H1 (cell line): Measurements from ENCODE around the gene BPIFB2. TPM values are rescaled to one million over a fixed set of nuclear protein-coding genes. Genes with fewer than 3 reads are reported as not detected.
A peak's percentile ranks its signal among the peaks of the same experiment; 100 is the strongest.

Experiments used
- CTCF ChIA-PET: fragments of 300-600 bp; sonication (Branson Sonifier 250); formaldehyde crosslinking; loops from one replicate; lab custom pipeline; 2021; ENCODE audit not compliant: partially characterized antibody; lab: Charles Lee
- POLR2A ChIA-PET: fragments of 300-600 bp; sonication (Branson Sonifier 250); formaldehyde crosslinking; loops from one replicate; lab custom pipeline; 2021; ENCODE audit warnings: inconsistent platforms; ENCODE audit not compliant: partially characterized antibody; lab: Charles Lee
- DNase-seq, 2 experiments: peaks; one replicate each; pipeline versions ENCODE4 v3.0.0 to v3.0.0-alpha.2; 2010 to 2022; ENCODE audit warnings: low spot score in 2 of 2, low read depth in 1 of 2, mixed read lengths in 1 of 2
- FAIRE-seq: peaks from 2 replicates; lab custom pipeline; 2011; peaks lifted over from hg19 to GRCh38; lab: Jason Lieb, UNC
- H2AFZ ChIP-seq: 2 replicates; pipeline ENCODE4 v1.8.1; 2012; ENCODE audit warnings: low read length, inconsistent platforms
- H2AK5ac ChIP-seq: 2 replicates; pipeline ENCODE4 v1.6.1; 2013; ENCODE audit warnings: low read depth, low read length
- H2BK120ac ChIP-seq: replicated peaks from 2 replicates; pipeline ENCODE3; 2013; ENCODE audit warnings: low read depth, low read length, inconsistent platforms
- H2BK12ac ChIP-seq: 2 replicates; pipeline ENCODE4 v1.6.1; 2013; ENCODE audit warnings: low read depth, low read length
- H2BK15ac ChIP-seq: 2 replicates; pipeline ENCODE4 v1.6.1; 2013; ENCODE audit warnings: low read length
- H2BK20ac ChIP-seq: 2 replicates; pipeline ENCODE4 v1.6.1; 2013; ENCODE audit warnings: low read length
- H2BK5ac ChIP-seq: 2 replicates; pipeline ENCODE4 v1.6.1; 2013; ENCODE audit warnings: low read depth, low read length
- H3K14ac ChIP-seq: 2 replicates; pipeline ENCODE4 v1.6.1; 2013; ENCODE audit warnings: inconsistent platforms; ENCODE audit not compliant: insufficient read length
- H3K18ac ChIP-seq: 2 replicates; pipeline ENCODE4 v1.6.1; 2013; ENCODE audit warnings: low read length; ENCODE audit errors: extremely low read depth
- H3K23ac ChIP-seq: 2 replicates; pipeline ENCODE4 v1.6.1; 2013; ENCODE audit warnings: inconsistent platforms; ENCODE audit not compliant: insufficient read length
- H3K23me2 ChIP-seq: 2 replicates; pipeline ENCODE4 v1.6.1; 2013; ENCODE audit warnings: low read depth, low read length
- H3K27ac ChIP-seq: 2 replicates; pipeline ENCODE4 v1.6.1; 2011; ENCODE audit warnings: low read depth, low read length, inconsistent platforms
- H3K27me3 ChIP-seq, 4 experiments: replicated peaks in 1 of 4; 1 replicate in 1 of 4; 2 replicates in 3 of 4; pipeline versions ENCODE4 v1.6.1 to v1.8.1; 2011 to 2013; ENCODE audit warnings: low read length in 3 of 4, mild to moderate bottlenecking in 3 of 4, inconsistent platforms in 2 of 4, mixed read lengths in 2 of 4, moderate library complexity in 1 of 4; ENCODE audit not compliant: control insufficient read depth in 3 of 4, insufficient read depth in 3 of 4; ENCODE audit errors: extremely low read depth in 1 of 4
- H3K36me3 ChIP-seq, 4 experiments: 2 replicates each; pipeline versions ENCODE4 v1.6.1 to v1.8.1; 2011 to 2013; ENCODE audit warnings: mild to moderate bottlenecking in 4 of 4, low read length in 3 of 4, moderate library complexity in 2 of 4, control low read depth in 1 of 4, inconsistent platforms in 1 of 4; ENCODE audit not compliant: insufficient read depth in 4 of 4, control insufficient read depth in 2 of 4
- H3K4ac ChIP-seq: replicated peaks from 2 replicates; pipeline ENCODE3; 2013; ENCODE audit warnings: low read length, low read depth, mixed read lengths, inconsistent platforms; ENCODE audit not compliant: insufficient read length
- H3K4me1 ChIP-seq, 4 experiments: replicated peaks in 1 of 4; 1 replicate in 1 of 4; 2 replicates in 3 of 4; pipeline versions ENCODE4 v1.6.1 to v1.8.1; 2011 to 2013; ENCODE audit warnings: low read length in 3 of 4, inconsistent platforms in 2 of 4, mixed read lengths in 1 of 4; ENCODE audit not compliant: insufficient read depth in 4 of 4, control insufficient read depth in 3 of 4
- H3K4me2 ChIP-seq, 2 experiments: 2 replicates each; pipeline versions ENCODE4 v1.6.1 to v1.8.1; 2011 to 2013; ENCODE audit warnings: low read depth in 2 of 2, low read length in 2 of 2, control low read depth in 1 of 2, inconsistent platforms in 1 of 2, mild to moderate bottlenecking in 1 of 2; ENCODE audit not compliant: insufficient read depth in 1 of 2
- H3K4me3 ChIP-seq, 4 experiments: fragments of 200-600, 300-600 bp in 1 of 4; sonication (generic), shearing (Covaris generic), sonication (Bioruptor Twin) in 1 of 4; 2 replicates each; pipeline versions ENCODE4 v1.5.1 to v1.8.1; 2011 to 2016; ENCODE audit warnings: low read length in 4 of 4, low read depth in 3 of 4, control low read depth in 2 of 4, inconsistent platforms in 2 of 4, mild to moderate bottlenecking in 2 of 4, mixed read lengths in 1 of 4, moderate library complexity in 1 of 4; ENCODE audit not compliant: insufficient read depth in 2 of 4; ENCODE audit errors: extremely low read depth in 1 of 4
- H3K56ac ChIP-seq: replicated peaks from 2 replicates; pipeline ENCODE3; 2013; ENCODE audit warnings: low read depth, mild to moderate bottlenecking, mixed read lengths, low read length, inconsistent platforms; ENCODE audit not compliant: insufficient read length
- H3K79me1 ChIP-seq: 2 replicates; pipeline ENCODE4 v1.6.1; 2013; ENCODE audit warnings: low read depth, low read length, control low read depth
- H3K79me2 ChIP-seq, 2 experiments: 2 replicates each; pipeline versions ENCODE4 v1.6.1 to v1.8.1; 2012 to 2013; ENCODE audit warnings: low read length in 2 of 2, mild to moderate bottlenecking in 2 of 2, inconsistent platforms in 1 of 2; ENCODE audit not compliant: insufficient read depth in 2 of 2, control insufficient read depth in 1 of 2
- H3K9ac ChIP-seq, 4 experiments: replicated peaks in 1 of 4; 1 replicate in 1 of 4; 2 replicates in 3 of 4; pipeline versions ENCODE4 v1.6.1 to v1.8.1; 2011 to 2013; ENCODE audit warnings: low read depth in 3 of 4, low read length in 3 of 4, control low read depth in 2 of 4, mild to moderate bottlenecking in 2 of 4, moderate library complexity in 2 of 4, inconsistent platforms in 1 of 4; ENCODE audit errors: extremely low read depth in 1 of 4
- H3K9me3 ChIP-seq, 2 experiments: 2 replicates each; pipeline versions ENCODE4 v1.6.1 to v1.8.1; 2012 to 2013; ENCODE audit warnings: mild to moderate bottlenecking in 2 of 2, moderate library complexity in 2 of 2, control low read depth in 1 of 2, inconsistent platforms in 1 of 2, low read depth in 1 of 2, low read length in 1 of 2, mixed read lengths in 1 of 2; ENCODE audit not compliant: insufficient read depth in 2 of 2
- H4K20me1 ChIP-seq, 2 experiments: replicated peaks in 1 of 2; 2 replicates each; pipeline versions ENCODE3 to v1.8.1; 2011 to 2013; ENCODE audit warnings: inconsistent platforms in 2 of 2, low read length in 2 of 2, mild to moderate bottlenecking in 1 of 2; ENCODE audit not compliant: insufficient read depth in 2 of 2, control insufficient read depth in 1 of 2
- H4K5ac ChIP-seq: 2 replicates; pipeline ENCODE4 v1.6.1; 2013; ENCODE audit warnings: low read length, low read depth, mixed read lengths, inconsistent platforms; ENCODE audit not compliant: insufficient read length
- H4K8ac ChIP-seq: 2 replicates; pipeline ENCODE4 v1.8.0; 2013; ENCODE audit warnings: mild to moderate bottlenecking, moderate library complexity, low read length, inconsistent platforms; ENCODE audit not compliant: insufficient read depth; ENCODE audit errors: extremely low read depth
- H4K91ac ChIP-seq: replicated peaks from 2 replicates; pipeline ENCODE3; 2013; ENCODE audit warnings: low read length, mixed read lengths, inconsistent platforms; ENCODE audit not compliant: insufficient read length
- ATF2 ChIP-seq: IDR thresholded peaks from 2 replicates; pipeline ENCODE4 v1.6.1; 2012; ENCODE audit warnings: low read length, inconsistent platforms
- CBX5 ChIP-seq: fragments of 300-800, 300-1000 bp; sonication (generic); IDR thresholded peaks from 2 replicates; pipeline ENCODE4 v1.7.1; 2016; ENCODE audit warnings: antibody characterized with exemption, low read length, low read depth
- KDM1A ChIP-seq: fragments of 200-600, 300-600 bp; sonication (generic); IDR thresholded peaks from 2 replicates; pipeline ENCODE4 v1.7.1; 2016; ENCODE audit warnings: mild to moderate bottlenecking, low read length, borderline replicate concordance
- TBP ChIP-seq: IDR thresholded peaks from 2 replicates; pipeline ENCODE4 v1.6.1; 2011; ENCODE audit warnings: low read depth, low read length, improper control_type of control experiment
- USF2 ChIP-seq: IDR thresholded peaks from 2 replicates; pipeline ENCODE4 v1.6.1; 2011; ENCODE audit warnings: low read length, improper control_type of control experiment
- WGBS, 2 experiments: shearing (Covaris generic) in 1 of 2; methylation state at CpG; one replicate each; pipeline versions ENCODE4 v1.1.6 to v1.1.7; 2013 to 2015; ENCODE audit warnings: low lambda C conversion rate in 2 of 2, mixed read lengths in 2 of 2, inconsistent platforms in 1 of 2, low coverage in 1 of 2, missing lambda C conversion rate in 1 of 2; ENCODE audit not compliant: insufficient replicate concordance in 2 of 2, insufficient coverage in 1 of 2, insufficient read length in 1 of 2; ENCODE audit errors: extremely low coverage in 1 of 2, missing lambda C conversion rate in 1 of 2; 5-methylcytosine and 5-hydroxymethylcytosine counted together
- polyA plus RNA-seq, 7 experiments: library from polyadenylated mRNA; depleted of rRNA in 3 of 7; stranded (reverse) in 5 of 7; unstranded in 2 of 7; fragments of >200 nt in 5 of 7; fragments of 200-250 nt in 2 of 7; gene quantifications; 1 replicate in 5 of 7; 2 replicates in 1 of 7; 4 replicates in 1 of 7; pipeline versions ENCODE4 v1.2.1 to v1.2.3, GENCODE V29; 2011 to 2013; ENCODE audit warnings: missing spikeins in 2 of 7, mixed read lengths in 2 of 7
- total RNA-seq: library from RNA; stranded (reverse); fragmentation: NEBNext Ultra II Directional; extraction: Animal tissue kit (Norgen Biotek cat#: 25700); gene quantifications from 2 replicates; pipeline ENCODE4 v1.2.1, GENCODE V29; 2021

The BPIFB2 gene
- total and polyA plus RNA-seq, 2 of the 8 experiments (the other 6 are each of a cell fraction or from before 2014, with no cell fraction given) = not detected

GRCh38 chr20:33054381-33054780 lies 46.9 kb downstream of the BPIFB2 start:
- 94% methylated on average over 7 of the region's 7 CpGs; no CpG with 5 or more reads in 1 of the 2 experiments for WGBS, 2 experiments
- H3K4ac ChIP-seq = no peak overlapping the region
- no peaks in the 10 kb centered on the region for H3K79me1 ChIP-seq
- no peaks in the 10 kb centered on the region for H3K27me3 ChIP-seq
- no peak overlapping the region for H2AK5ac ChIP-seq
- no peak overlapping the region for H3K27ac ChIP-seq
- no peak overlapping the region for H4K8ac ChIP-seq
- no peaks in the 10 kb centered on the region for H3K79me2 ChIP-seq
- H2BK15ac ChIP-seq = no peak overlapping the region
- H3K4me2 ChIP-seq = no peak overlapping the region
- DNase-seq (no peak), FAIRE-seq (no peak)
- H4K5ac ChIP-seq = no peak overlapping the region
- no peak overlapping the region for H3K14ac ChIP-seq
- H3K36me3 ChIP-seq = no peaks in the 10 kb centered on the region
- no peak overlapping the region for H2BK12ac ChIP-seq
- H2BK20ac ChIP-seq = no peak overlapping the region
- H3K9ac ChIP-seq = no peak overlapping the region
- no peak overlapping the region for H4K91ac ChIP-seq
- no peak overlapping the region for H2BK5ac ChIP-seq
- no peak overlapping the region for H3K4me3 ChIP-seq
- no peaks in the 10 kb centered on the region for H4K20me1 ChIP-seq
- no peaks in the 10 kb centered on the region for H3K23me2 ChIP-seq
- no peak overlapping the region for H3K18ac ChIP-seq
- H2AFZ ChIP-seq = no peak overlapping the region
- H3K9me3 ChIP-seq = no peaks in the 10 kb centered on the region
- no peak overlapping the region for H3K23ac ChIP-seq
- ChIA-PET POLR2A (no interaction called here), CTCF (interaction anchor here (0.9 to 1.4 kb wide), 4 partner anchors 12 to 127 kb away, joined by 3 read pairs; no protein-coding TSS in a partner anchor)
- peaks cover 0 to 4% (median 2%) of the 10 kb centered on the region in 4 experiments; a peak in 3 of 7 replicates for H3K4me1 ChIP-seq
- no peak overlapping the region for H2BK120ac ChIP-seq
- no peak overlapping the region for H3K56ac ChIP-seq
- peak; percentile 68 for TF ChIP-seq KDM1A
- no peak for TF ChIP-seq CBX5
- TF ChIP-seq TBP = no peak
- no peak for TF ChIP-seq USF2
- no peak for TF ChIP-seq ATF2
